MV-4-11 (cell line): Measurements from ENCODE around the gene PCBD2.

Experiments
- DNase-seq: peaks from one replicate; lab custom pipeline; 2025; lab: John Stamatoyannopoulos, UW

Gene PCBD2

GRCh38 chr5:135007749-135008363 lies 102.9 kb downstream of the PCBD2 start:
- no peak for DNase-seq

GRCh38 chr5:135008556-135008955 lies 103.6 kb downstream of the PCBD2 start:
- DNase-seq: no peak

GRCh38 chr5:135008981-135009735 lies 104.2 kb downstream of the PCBD2 start:
- no peak for DNase-seq

- DNase-seq: no peak
Measured at GRCh38 chr5:135009736-135010501, 105.0 kb downstream of the PCBD2 start.

GRCh38 chr5:135010502-135011354 lies 105.8 kb downstream of the PCBD2 start:
- DNase-seq: no peak

GRCh38 chr5:135011355-135012032 lies 106.6 kb downstream of the PCBD2 start:
- DNase-seq: no peak

GRCh38 chr5:135012033-135012588 lies 107.2 kb downstream of the PCBD2 start:
- DNase-seq: no peak
